Vagina (tissue), 2 donors: ENCODE data around the gene IL1RAPL1.

ENCODE experiments used
- POLR2A ChIP-seq, 2 donors: fragments of 450-650 bp; IDR thresholded peaks; one replicate each; pipeline ENCODE4 v1.6.1; 2017; ENCODE audit warnings: antibody characterized with exemption in 2 of 2, mild to moderate bottlenecking in 2 of 2, moderate library complexity in 2 of 2
- TF ChIP-seq, protein P1 (sequence below), 3 experiments: fragments of 450-650 bp in 2 of 3; fragments of 200-600 bp in 1 of 3; sonication (generic) in 1 of 3; IDR thresholded peaks; one replicate each; pipeline ENCODE4 v1.5.1; 2017 to 2019; ENCODE audit warnings: antibody characterized with exemption in 3 of 3, mild to moderate bottlenecking in 2 of 3, moderate library complexity in 2 of 3

DNA sequence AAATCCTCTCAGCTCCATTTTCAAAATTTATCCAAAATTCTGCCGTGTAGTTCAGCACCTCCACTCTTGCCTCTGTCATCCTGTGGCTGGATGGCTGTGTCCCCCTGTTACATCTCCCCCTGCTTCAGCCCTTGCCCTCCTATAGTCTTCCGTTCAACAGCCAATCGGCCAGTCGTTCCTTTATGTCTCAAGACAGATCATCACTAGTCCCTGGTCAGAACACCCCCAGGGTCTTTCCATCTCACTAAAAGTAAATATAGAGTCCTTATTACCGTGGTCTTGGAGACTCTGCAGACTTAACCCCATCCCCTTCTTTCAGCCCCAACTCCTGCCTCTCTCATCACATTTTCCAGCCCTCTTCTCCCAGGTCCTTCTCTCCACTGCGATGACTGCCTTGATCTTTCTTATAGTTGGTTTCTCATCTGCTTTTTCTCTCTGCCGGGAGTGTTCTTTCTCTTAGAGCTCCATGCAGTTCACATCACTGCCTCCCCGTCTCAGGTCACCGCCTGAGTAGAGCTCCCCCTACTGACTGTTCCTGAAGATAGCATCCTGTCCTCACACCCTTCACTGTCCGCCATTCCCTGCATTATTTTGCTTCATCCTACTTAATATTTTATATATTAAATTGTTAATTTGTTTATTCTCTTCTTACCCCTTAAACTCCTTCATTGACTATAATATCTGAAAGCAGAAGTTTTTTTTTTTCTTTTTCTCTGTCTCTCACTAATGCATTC lies 891.3 kb downstream of the IL1RAPL1 start:
- TF ChIP-seq, protein P1, sequence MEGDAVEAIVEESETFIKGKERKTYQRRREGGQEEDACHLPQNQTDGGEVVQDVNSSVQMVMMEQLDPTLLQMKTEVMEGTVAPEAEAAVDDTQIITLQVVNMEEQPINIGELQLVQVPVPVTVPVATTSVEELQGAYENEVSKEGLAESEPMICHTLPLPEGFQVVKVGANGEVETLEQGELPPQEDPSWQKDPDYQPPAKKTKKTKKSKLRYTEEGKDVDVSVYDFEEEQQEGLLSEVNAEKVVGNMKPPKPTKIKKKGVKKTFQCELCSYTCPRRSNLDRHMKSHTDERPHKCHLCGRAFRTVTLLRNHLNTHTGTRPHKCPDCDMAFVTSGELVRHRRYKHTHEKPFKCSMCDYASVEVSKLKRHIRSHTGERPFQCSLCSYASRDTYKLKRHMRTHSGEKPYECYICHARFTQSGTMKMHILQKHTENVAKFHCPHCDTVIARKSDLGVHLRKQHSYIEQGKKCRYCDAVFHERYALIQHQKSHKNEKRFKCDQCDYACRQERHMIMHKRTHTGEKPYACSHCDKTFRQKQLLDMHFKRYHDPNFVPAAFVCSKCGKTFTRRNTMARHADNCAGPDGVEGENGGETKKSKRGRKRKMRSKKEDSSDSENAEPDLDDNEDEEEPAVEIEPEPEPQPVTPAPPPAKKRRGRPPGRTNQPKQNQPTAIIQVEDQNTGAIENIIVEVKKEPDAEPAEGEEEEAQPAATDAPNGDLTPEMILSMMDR (IDR thresholded peaks at IDR 0.05) = no peak
- no peak for TF ChIP-seq POLR2A (IDR thresholded peaks at IDR 0.05)
